Cardiac fibroblast (primary cell): Measurements from ENCODE around the gene MINDY1.

Experiments
- DNase-seq, 2 donors: peaks; one replicate each; pipeline versions ENCODE4 v3.0.0 to v3.0.0-alpha.2; 2010; ENCODE audit warnings: low read depth in 2 of 2
- H3K4me3 ChIP-seq, 2 donors: replicated peaks in 1 of 2; 1 replicate in 1 of 2; 2 replicates in 1 of 2; pipeline ENCODE4 v1.5.1; 2011; ENCODE audit warnings: low read depth in 2 of 2, low read length in 2 of 2, mild to moderate bottlenecking in 2 of 2, moderate library complexity in 1 of 2
- CTCF ChIP-seq: IDR thresholded peaks from one replicate; pipeline ENCODE4 v1.5.1; 2011; ENCODE audit warnings: low read depth, mild to moderate bottlenecking, low read length, inconsistent platforms

The MINDY1 gene

GRCh38 chr1:151036356-151036755 is 29.7 kb upstream of the MINDY1 start, which contains the start of gene BNIPL:
BNIPL (plus strand) TSS chr1:151036586; CDS start chr1:151036726, 140 bp downstream.
- no peak within 1 kb of the TSS for H3K4me3 ChIP-seq
- no peak for DNase-seq
- no peak for TF ChIP-seq CTCF

DNA sequence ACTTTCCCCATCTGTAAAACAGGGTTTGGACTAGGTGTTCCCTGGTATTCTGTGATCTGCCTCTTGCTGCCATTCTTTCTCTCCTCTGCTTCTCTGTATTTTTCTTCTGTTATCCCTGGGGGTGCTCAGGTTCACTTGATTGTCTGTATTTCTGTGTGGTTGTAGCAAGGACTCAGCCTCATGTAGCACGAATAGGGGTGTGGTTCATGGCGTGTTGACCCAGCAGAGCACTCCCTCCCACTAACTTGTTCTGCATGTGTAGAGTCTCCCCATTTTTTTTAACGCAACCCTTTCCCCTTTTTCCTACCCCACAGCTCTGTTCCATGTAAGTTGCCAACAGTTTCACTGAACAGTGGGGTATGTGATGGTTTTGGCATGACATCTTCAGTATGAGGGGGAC is 28.5 kb upstream of the MINDY1 start:
- no peak overlapping the region for H3K4me3 ChIP-seq
- no peak for TF ChIP-seq CTCF
- no peak for DNase-seq

DNA sequence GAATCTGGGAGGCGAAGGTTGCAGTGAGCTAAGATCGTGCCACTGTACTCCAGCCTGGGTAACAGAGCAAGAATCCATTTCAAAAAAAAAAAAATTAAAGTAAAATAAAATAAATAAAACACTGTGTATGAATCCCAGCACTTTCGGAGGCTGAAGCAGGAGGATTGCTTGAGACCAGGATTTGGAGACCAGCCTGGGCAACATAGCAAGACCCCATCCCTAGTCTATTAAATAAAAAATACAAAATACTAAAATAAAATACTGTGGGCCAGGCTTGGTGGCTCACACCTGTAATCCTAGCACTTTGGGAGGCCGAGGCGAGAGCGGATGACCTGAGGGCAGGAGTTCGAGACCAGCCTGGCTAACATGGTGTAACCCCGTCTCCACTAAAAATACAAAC is 25.5 kb upstream of the MINDY1 start:
- DNase-seq, result no peak
- H3K4me3 ChIP-seq, result no peak overlapping the region
- TF ChIP-seq CTCF, result no peak

- TF ChIP-seq CTCF, result no peak
- H3K4me3 ChIP-seq, result no peak overlapping the region
- DNase-seq, result no peak
These were observed 19.8 kb upstream of the MINDY1 start for GRCh38 chr1:151026460-151026859.

DNA sequence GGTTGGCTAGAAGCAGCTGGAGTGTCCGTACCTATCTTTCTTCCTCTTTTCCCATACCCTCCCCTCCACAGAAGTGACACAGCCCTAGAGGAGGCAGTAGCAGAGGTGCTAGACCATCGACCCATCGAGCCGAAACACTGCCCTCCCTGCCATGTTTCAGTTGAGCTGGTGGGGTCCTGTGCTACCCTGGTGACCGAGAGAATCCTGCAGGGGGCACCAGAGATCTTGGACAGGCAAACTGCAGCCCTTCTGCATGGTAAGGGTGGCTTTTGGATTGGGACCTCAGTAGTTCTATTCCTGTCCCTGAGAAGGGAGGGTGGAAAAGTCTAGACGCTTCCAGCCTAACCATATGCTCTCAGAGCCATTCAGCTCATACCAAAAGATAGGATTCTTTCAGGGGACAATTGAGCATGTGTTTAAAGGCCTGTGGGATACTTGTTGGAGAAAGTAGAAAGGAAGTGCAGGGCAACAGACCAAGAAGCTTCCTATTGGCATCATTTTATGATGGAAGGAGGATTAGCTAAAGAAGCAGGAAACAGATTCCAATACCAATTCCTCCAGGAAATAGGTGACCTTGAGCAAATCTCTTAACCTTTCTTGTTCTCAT is 17.9 kb upstream of the MINDY1 start:
- H3K4me3 ChIP-seq, result no peak overlapping the region
- TF ChIP-seq CTCF, result peak; percentile 80
- peak; percentile 76 to 82 for DNase-seq

GRCh38 chr1:151013518-151013917 is 6.8 kb upstream of the MINDY1 start:
- DNase-seq, result peak; percentile 37 to 90
- H3K4me3 ChIP-seq, result no peak overlapping the region
- peak; percentile 0 for TF ChIP-seq CTCF
